Mesothelial cell of epicardium (in vitro differentiated cells): ENCODE results near the gene TAS2R38. TPM values are rescaled to one million over a fixed set of nuclear protein-coding genes. Genes with fewer than 3 reads are reported as not detected.
"Not testable (repeated sequence)": the region's sequence is repeated elsewhere in the genome, so short reads cannot be mapped to it uniquely, and the experiment has no call there.

ENCODE experiments used
- DNase-seq, 2 experiments: peaks; one replicate each; pipeline ENCODE4 v3.0.0; 2021; ENCODE audit warnings: low spot score in 2 of 2; ENCODE audit not compliant: unreplicated experiment in 2 of 2
- H3K27ac Mint-ChIP-seq: 2 replicates; pipeline ENCODE4 v1.8.0; 2021; ENCODE audit warnings: mixed read lengths
- H3K27me3 Mint-ChIP-seq: 2 replicates; pipeline ENCODE4 v1.8.0; 2021; ENCODE audit warnings: low read depth, mixed read lengths
- H3K36me3 Mint-ChIP-seq: 2 replicates; pipeline ENCODE4 v1.8.0; 2021; ENCODE audit warnings: mixed read lengths
- H3K4me1 Mint-ChIP-seq: 2 replicates; pipeline ENCODE4 v1.8.0; 2021; ENCODE audit warnings: mixed read lengths
- H3K4me3 Mint-ChIP-seq: 2 replicates; pipeline ENCODE4 v1.8.0; 2021; ENCODE audit warnings: mild to moderate bottlenecking, moderate library complexity, mixed read lengths
- H3K9me3 Mint-ChIP-seq: 2 replicates; pipeline ENCODE4 v1.8.0; 2021; ENCODE audit warnings: mixed read lengths
- CTCF ChIP-seq: fragments of 200-600 bp; sonication (generic); IDR thresholded peaks from one replicate; pipeline ENCODE4 v1.5.0; 2021; ENCODE audit warnings: antibody characterized with exemption; ENCODE audit not compliant: unreplicated experiment
- total RNA-seq: library from RNA; stranded (reverse); gene quantifications from 3 replicates; pipeline ENCODE4 v1.2.1, GENCODE V29; 2021

TAS2R38 gene
- total RNA-seq, 1 donor from 2014 or later: not detected

DNA sequence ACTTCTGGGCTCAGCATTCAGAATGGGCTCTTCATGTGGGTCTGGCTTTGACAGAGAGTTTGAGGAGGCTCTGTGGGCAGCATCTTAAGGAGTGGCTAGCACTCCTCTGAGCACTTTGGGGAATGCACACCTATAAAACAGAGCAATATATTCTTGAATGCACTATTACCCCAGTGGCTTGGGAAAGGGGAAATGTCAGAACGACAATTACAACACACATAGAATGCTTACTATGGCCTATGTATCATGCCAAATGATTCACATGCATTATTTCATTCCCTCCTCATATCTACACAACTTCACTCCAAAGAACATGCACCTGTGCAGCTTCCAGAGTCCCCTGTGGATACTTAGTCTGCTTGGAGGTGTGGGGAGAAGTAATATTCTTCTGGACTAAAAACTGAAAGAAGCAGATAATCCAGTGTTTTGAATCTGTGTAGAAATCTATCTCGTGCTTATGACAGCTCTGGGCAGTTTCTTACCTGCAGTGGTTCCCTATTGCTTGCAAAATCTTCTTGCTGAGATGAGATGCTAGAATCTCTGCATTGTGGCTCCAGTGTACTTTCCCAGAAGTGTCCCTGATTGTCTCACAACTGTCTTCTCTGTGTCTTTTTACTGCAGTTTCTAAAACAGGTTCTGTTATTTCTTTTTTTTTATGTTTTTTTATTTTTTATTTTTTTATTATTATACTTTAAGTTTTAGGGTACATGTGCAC is 16.6 kb upstream of the TAS2R38 start:
- no peak for DNase-seq
- Mint-ChIP-seq H3K4me1 (no peaks in the 10 kb centered on the region), H3K36me3 (no peaks in the 10 kb centered on the region), H3K4me3 (no peak overlapping the region), H3K9me3 (no peaks in the 10 kb centered on the region), H3K27ac (no peak overlapping the region), H3K27me3 (no peaks in the 10 kb centered on the region)
- no peak for TF ChIP-seq CTCF

DNA sequence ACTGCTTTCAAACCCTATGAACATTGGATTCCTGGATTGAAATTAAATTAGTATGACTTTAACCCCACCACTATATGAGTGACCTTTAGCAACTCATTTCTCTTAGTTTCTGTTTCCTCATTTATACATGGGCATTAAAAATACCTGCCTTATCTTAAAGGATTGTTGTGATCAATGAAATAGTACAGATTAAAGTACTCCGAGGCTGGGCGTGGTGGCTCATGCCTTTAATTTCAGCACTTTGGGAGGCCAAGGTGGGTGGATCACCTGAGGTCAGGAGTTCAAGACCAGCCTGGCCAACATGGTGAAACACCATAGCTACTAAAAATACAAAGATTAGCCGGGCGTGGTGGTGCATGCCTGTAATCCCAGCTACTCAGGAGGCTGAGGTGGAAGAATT is 14.2 kb upstream of the TAS2R38 start:
- H3K27me3 Mint-ChIP-seq, H3K4me1 Mint-ChIP-seq, H3K4me3 Mint-ChIP-seq, H3K9me3 Mint-ChIP-seq, DNase-seq, H3K36me3 Mint-ChIP-seq, H3K27ac Mint-ChIP-seq: not testable (repeated sequence)

GRCh38 chr7:141986923-141987322 is 13.3 kb upstream of the TAS2R38 start:
- no peak for TF ChIP-seq CTCF
- no peak overlapping the region for H3K27ac Mint-ChIP-seq
- no peaks in the 10 kb centered on the region for H3K36me3 Mint-ChIP-seq
- no peak for DNase-seq
- no peaks in the 10 kb centered on the region for H3K4me1 Mint-ChIP-seq
- no peak overlapping the region for H3K4me3 Mint-ChIP-seq
- no peaks in the 10 kb centered on the region for H3K27me3 Mint-ChIP-seq
- no peaks in the 10 kb centered on the region for H3K9me3 Mint-ChIP-seq

DNA sequence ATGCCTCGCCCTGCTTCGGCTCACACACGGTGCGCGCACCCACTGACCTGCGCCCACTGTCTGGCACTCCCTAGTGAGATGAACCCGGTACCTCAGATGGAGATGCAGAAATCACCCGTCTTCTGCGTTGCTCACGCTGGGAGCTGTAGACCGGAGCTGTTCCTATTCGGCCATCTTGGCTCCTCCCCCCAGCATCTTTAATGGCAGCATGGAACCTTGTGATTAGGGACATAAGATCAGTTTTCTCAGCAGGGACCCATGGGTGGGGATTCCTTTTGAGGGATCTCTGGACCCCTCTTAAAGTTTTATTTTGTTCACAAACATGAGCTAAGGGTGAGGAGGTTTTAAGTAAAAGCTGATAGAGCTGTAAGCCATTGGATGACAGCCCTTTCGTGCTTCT is 12.4 kb upstream of the TAS2R38 start:
- H3K27me3 Mint-ChIP-seq, H3K4me3 Mint-ChIP-seq, H3K4me1 Mint-ChIP-seq, H3K36me3 Mint-ChIP-seq, H3K9me3 Mint-ChIP-seq, H3K27ac Mint-ChIP-seq, DNase-seq: not testable (repeated sequence)

DNA sequence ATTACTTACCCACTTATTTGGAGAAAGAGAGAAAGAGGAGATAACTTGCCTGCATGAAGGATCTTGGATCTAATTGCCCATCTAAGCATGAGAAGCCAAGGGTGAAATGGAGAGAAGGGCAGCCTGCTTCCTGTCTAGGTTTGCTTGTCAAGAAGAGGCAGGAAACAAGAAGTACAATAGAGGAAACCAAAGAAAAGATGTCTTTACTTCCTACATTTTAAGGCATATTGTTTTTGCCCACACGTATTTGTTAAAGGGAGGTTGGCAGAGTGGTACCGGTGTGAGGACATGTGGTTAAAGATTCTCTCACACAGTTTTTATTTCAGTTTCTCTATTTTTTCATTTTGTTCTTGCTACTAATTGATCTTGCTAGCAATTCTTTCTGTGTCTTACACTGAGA is 6.0 kb upstream of the TAS2R38 start:
- H3K4me3 Mint-ChIP-seq: no peak overlapping the region
- H3K36me3 Mint-ChIP-seq: no peaks in the 10 kb centered on the region

DNA sequence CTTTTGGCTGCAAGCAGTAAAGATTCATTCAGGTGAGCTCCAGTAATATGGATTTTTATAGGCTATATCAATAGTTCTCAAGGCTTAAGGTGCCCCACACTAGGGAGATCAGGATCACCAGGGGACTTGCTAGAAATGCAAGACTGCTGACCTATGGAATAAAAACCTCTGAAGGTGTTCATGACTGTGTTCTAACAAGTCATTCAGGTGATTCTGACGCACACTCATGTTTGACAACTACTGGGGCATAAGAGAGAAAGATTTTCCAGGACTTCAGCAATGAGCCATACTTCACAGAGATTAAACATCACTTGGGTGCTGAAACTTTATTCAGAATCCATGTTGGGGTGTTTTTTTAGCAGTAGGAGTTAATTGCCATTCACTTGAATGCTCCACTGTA is 4.8 kb upstream of the TAS2R38 start:
- Mint-ChIP-seq H3K4me3 (no peak overlapping the region), H3K9me3 (no peaks in the 10 kb centered on the region), H3K36me3 (no peaks in the 10 kb centered on the region), H3K27ac (no peak overlapping the region), H3K27me3 (peaks cover 13% of the 10 kb centered on the region), H3K4me1 (peaks cover 3% of the 10 kb centered on the region)
- no peak for TF ChIP-seq CTCF
- no peak for DNase-seq

More for the DNA sequence above, 6.0 kb upstream of the TAS2R38 start:
- Mint-ChIP-seq H3K9me3 (no peaks in the 10 kb centered on the region), H3K27me3 (peaks cover 4% of the 10 kb centered on the region), H3K4me1 (peaks cover 3% of the 10 kb centered on the region), H3K27ac (no peak overlapping the region)
- no peak for DNase-seq
- no peak for TF ChIP-seq CTCF
